GM19438 (cell line): ENCODE data around the gene CDH12.

Experiments
- ATAC-seq: cut with Tn5 transposase; IDR thresholded peaks from one replicate; pipeline ENCODE4 v1.9.1; 2021; ENCODE audit warnings: low read depth; ENCODE audit not compliant: unreplicated experiment

CDH12 gene

DNA sequence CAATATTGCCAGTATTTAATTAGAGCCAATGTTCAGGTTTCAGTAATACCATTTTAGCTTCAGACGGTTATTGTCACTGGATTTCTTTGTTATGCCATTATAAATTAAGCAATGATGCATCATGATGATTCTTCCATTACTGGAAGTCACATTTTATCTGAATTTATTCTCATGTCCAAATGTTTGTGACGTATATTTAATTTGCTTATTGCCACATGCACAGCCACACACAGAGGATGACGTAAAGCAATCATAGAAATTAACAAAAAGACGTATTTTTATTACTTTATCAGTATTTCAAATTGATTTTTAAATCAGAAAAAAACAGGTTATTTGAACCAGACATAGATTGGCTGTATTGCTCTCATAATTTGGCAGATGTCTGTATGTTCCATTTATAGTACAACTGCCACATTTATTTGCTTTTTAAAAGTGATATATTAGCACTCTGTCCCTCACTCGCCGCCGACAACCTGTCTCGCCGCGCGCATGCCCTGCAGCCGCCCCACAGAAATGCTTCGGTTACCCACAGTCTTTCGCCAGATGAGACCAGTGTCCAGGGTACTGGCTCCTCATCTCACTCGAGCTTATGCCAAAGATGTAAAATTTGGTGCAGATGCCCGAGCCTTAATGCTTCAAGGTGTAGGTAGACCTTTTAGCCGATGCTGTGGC is 970.9 kb downstream of the CDH12 start:
- no peak for ATAC-seq

DNA sequence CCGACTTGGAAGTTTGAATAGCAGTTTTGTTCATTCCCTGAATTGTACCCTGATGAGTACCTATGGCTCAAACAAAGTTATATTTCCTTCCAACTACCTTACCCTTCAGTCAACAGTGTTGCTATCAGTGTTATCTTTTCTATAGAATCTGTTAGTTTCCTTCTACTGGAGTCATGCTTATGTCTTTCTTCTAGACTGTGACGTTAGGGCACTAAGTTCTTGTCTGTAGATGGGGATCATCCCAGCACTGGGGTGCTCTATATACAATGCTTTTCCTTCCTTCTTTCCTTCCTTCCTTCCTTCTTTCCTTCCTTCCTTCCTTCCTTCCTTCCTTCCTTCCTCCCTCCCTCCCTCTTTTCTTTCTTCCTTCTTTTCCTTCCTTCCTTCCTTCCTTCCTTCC is 973.0 kb downstream of the CDH12 start:
- no peak for ATAC-seq

DNA sequence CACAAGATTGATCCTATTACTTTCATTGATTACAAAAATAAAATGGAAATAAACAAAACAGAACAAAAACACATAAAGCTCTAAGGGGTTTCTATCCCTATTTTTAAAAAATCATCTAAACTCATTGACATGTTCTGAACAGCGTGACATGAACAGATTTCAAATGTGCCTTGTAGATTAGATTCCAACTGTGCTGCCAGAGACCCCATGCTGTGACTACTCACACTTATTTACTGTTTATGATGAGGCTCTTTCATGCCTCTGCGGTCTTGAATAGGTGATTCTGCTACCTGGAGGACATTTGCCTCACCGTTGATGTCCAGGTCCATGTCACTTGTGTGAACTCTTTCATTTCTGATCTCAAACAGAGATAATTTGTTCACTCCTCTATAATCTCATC is 990.2 kb downstream of the CDH12 start:
- ATAC-seq = no peak

DNA sequence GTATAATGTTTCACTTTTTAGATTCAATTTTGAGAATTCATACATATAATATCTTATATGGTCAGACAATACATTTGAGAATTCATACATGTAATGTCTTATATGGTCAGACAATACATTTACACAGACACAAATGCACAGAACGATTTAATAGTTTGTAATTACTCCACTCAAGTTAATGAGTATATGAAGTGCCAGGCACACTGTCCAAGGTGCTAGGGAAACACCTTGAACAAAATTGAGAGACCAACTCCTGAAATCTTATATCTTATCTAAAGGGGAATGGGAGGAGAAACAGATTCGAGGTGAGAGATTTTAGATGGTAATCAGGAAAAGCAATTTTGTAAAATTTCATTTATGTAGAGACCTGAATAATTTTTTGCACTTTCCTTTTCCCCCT is 994.7 kb downstream of the CDH12 start:
- ATAC-seq = no peak

DNA sequence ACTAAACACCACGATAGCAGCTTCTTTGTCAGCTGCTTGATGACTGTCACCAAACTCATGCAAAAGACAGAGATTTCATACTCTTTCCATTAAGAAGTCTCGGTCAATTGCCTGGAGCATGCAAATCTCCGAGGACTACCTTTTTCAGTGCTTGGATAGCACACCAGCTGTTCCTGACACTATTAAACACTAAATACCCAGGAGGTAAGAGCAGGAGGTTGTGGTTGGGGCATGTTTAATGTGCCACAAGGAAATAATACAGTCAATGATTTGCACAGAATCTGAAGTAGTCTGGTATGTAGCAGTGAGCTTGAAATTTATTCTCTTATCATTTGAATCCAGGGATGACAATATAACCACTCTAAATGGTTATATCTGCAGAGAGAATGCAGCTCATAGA is 996.2 kb downstream of the CDH12 start:
- no peak for ATAC-seq

DNA sequence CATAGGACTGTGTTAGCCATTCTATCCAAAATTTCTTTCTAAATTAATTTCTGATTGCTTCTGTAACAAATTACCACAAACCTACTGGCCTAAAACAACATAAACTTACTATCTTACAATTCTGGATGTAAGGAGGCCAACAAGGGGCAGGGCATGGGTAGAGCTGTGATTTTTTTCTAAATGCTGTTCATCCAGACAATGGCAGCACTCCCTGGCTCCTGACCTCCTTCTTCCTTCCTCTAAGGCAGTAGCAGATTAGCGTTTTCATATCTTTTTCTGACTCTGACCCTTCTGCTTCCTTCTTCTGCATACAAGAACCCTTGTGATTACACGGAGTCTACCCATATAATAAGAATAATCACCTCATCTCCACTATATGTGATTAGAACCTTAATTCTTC is 1005.8 kb downstream of the CDH12 start:
- no peak for ATAC-seq

DNA sequence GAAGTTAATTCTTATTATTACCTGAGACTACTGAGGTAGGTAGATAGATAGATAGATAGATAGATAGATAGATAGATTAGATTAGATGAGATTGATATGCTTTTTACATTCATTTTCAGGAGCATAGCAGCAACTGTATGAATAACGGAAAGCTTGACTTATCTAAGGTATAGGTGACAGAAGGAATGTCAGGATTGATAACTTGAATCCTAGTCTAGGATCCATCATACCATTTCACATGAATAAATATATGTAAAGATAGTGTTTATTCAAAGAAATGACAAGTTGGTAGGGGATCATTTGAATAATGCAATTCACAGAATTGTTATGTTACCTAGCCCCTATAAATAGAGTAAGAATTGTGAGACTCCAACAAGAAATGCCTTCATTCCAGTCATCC is 1008.2 kb downstream of the CDH12 start:
- ATAC-seq = no peak

DNA sequence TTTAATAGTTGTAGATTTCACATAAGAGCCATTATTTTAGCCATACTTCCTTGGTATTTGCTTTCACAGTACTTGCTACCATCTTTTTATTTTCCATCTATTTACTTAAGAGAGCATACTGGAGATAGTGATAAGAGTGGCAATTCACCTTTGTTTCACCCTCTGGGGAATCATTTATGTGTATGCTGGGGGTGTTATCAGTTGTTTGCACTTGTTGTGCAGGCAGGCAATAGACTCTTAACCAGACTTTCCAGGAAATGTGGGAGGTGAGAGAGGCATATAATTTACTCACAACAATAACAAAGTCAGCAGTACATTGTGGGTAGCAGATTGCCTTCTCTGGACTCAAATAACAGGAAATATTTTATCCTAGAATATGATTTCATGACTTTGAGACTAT is 1018.3 kb downstream of the CDH12 start:
- ATAC-seq = no peak

DNA sequence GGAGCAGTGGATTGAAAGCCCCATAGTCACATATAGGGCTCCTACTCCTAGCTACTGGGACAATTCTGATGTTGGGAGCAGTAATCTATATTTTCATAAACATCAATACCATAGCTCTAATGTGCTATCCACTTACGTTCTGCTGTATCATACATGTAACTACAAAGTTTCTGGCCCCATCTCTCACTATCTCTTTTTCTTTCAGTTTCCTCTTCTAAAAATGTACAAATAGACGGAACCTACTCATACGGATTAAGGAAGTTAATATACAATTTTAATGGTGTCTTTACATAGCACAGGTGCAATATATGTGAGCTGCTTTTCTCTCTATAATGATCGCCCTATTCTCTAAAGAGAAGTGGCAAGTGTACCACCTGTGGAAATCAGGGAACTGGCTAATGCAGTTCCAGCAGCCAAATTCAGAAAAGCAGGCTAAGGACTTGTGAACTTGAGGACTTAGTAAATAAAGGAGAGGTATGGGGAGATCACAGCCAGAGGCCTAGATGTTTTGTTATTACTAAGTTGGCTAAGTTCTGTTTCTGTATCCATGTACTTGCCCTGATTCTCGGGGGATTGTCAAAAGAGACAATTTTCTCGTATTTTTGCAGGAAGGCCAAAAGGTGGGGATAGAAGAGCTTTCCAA is 1021.9 kb downstream of the CDH12 start:
- peak; percentile 72 for ATAC-seq

DNA sequence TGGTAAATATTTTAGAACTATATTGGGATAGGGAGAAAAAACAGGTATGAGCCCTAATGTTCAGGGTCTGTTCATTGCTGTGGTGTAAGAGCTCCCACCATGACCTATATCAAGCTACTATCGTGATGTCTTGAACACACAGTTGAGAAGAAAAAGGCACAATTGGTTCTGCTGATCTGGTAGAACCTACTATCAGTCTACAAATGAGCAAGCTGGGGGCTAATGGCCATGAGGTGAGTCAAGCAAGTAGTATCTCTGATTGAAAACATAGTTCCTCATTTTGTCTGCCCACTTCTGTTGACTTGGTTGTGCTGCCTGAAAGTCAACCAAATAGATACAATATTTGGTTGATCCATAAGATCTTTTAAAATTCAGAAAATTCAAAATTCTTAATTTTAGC is 1026.3 kb downstream of the CDH12 start:
- ATAC-seq = no peak

DNA sequence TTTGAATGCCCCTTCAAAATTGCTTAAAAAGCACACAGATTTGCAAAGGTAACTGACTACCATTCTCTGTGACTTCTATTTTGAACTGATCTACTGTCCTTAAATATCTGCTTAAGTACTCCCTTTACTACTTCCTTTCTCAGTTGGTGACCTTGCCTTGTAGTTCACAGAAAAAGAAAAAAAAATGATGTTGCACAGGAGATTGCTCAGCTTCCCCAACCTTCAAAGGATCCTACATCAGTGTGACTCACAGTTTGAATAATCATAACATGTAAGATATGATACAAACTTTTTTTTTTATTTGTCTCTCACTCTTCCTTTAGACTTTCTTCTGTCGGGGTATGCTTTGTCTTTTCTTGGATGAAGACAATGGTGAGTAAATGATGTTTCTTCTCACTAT is 1029.6 kb downstream of the CDH12 start:
- no peak for ATAC-seq

DNA sequence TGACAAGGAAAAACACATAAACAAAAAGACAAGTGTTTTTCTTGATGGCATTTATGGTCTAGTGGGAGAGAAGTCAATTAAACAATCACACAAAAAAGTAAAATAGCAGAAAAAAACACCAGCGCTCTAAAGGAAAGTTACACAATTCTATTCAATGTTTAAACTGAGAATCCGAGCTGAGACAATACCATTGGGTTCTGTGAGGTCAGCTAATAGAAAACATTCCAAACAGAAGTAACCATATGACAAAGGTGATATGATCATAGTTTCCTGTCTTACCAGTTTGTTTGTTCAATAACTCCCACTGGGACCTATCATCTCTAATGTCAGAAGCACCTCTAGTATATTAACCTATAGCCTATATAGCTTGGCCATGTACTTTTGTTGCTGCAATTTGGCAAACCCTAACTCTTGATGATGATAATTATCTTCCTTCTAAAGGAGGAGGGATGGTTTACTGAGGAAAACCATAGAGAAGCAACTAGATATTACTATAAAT is 1030.0 kb downstream of the CDH12 start:
- no peak for ATAC-seq

DNA sequence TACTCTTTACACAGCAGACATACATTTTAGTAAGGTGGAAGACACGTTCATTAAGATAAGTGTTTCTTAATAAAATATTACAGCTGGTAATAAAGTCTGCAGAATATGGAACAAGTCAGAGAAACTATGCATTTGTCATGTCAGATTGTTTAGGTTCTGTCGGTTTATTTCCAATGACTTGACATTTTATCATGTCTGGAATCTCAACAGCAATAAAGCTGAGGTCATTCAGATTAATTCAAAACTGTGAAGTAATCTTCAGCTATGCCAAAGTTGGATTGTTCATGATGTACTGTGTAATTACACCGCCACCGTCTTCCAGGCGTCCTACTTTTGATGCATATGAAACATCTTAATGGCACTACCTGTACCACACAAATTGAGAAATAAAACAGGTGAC is 1032.6 kb downstream of the CDH12 start:
- no peak for ATAC-seq

DNA sequence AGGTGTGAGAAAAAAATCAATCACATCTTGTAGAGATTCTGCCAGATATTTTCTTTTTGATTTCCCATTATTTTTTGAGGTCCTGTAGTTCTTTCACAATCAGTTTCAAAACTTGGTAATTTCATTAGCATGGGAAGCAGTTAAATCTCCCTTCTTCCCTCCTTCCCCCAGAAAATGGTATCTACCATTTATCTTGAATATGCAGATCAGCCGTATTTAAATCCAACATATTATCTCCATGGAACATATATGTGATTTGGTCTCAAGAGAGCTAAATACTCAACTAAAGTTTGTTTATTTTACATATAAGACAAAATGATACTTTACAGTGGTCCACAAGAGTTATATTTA is 1034.8 kb downstream of the CDH12 start:
- ATAC-seq = no peak

DNA sequence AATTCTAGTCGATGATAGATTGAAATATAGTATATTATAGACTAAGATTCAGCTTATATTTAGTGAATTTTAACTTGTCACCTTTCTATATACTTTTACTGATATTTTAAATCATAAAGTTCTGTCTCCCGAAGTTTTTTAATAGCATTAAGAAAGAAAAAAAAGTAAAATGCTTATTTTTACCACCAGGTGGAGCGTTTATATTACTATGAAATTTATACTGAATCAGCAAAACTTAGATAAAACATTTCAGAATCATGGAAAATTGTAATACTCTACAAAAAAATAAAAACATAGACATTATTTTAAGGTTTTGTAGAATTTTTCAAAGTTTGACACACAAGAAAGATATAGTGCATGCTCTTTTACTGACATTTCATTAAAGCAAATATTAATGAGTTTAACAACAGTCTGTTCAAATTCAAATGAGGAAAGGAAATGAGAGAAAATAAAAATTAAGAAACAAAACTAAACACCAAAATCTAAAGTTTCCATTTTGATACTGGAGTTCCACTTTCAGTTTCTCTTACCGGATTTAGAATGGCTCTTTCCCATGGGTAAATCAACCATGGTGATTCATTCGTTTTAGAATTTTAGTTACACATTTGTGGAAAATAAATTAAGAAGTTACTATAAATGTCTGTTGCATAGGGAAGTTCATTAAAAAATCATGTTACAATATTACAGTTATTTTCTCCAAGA is 1035.3 kb downstream of the CDH12 start:
- ATAC-seq = no peak

DNA sequence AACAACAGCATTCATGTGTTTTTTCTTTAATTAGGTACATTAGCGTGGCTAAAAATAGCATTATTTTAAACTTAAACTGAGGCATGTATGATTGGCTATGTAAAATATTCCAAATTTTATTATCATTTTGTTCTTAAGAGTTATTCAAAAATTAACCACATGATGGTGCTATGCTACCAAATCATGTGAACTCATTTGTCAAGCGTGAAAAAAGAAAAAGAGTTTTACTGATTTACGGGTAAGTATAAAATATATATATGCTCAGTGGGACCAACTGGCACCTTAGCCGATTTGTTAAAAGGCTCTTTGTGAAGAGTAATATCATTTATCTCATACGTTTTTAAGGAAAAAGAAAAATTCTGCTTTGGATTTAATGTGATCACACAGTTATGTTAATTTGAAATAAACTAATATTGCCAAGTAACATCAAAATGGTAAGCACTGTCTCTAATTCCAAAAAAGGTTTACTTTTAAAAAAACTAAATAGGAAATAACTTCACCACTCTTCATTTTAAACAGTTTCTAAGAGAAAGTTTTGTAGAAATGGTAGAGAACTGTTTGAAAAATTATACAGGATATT is 1042.3 kb downstream of the CDH12 start:
- ATAC-seq = no peak

DNA sequence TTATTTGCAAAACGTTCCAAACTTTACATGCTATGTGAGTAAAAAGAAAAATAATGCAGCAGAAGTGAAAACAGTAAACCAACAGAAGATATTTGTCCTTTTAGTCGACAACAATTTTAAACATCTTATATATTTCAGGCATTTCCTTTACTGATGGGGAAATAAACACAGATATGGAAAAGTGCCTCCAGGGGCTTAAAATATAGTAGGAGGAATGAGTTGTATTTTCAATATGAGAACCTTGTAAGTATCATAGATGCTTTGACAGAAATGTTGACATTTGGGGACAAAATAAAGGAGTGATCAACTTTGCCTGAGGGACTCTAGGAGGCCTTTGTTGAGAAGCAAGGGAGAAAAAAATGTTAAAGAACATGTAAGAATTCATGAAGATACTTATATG is 1043.5 kb downstream of the CDH12 start:
- no peak for ATAC-seq

DNA sequence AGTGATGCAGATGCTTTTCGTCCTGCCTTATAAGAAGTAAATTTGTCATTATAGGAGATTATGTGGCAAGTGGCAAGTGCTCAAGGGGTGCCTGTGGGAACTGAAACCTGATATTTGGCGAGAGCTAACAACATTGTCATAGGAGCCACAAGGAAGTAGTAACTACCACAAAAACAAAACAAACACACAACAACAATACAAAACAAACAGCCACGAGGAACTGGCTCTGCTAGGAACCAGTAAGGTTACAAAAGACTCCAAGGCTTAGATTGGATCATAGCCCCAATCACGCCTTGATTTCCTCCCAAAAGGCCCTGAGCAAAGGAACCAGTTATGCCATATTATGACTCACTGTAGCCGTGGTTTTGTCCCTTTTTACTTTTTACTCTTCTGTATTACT is 1045.2 kb downstream of the CDH12 start:
- no peak for ATAC-seq

DNA sequence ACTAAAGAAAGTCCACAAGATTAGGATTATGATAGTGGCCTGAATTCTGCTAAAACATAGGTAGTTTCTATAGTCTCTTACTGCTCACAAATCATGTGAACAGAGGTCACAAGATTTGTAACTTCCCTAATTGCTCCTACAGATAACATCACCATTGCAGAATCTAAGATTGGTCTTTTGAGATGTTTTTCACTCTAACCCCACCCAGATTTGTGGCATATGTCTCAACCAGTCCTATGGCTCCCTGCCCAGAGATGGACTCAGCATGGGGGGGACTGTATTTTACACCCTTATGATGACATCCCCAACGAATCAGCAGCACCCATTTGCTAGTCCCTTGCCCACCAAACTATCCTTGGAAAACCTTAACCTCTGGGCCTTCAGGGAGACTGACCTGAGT is 1046.2 kb downstream of the CDH12 start:
- ATAC-seq = no peak

DNA sequence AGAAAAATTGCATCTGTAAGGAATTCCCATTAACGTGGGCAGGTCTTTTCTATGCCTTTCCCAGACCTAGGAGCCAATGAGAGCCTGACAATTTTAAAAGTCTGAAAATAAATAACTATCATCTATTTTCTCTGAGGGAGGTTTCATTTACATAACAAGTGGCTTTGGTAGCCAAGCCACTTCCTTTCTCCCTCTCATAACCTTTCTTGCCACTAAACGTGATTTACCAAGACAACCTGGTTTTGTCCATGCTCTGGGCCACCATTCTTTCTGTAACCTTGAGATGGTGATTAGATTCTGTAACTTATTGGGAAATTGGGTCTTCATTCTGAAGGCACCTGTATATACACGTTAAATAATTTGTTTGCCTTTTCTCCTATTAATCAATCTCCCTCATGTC is 1046.9 kb downstream of the CDH12 start:
- no peak for ATAC-seq

DNA sequence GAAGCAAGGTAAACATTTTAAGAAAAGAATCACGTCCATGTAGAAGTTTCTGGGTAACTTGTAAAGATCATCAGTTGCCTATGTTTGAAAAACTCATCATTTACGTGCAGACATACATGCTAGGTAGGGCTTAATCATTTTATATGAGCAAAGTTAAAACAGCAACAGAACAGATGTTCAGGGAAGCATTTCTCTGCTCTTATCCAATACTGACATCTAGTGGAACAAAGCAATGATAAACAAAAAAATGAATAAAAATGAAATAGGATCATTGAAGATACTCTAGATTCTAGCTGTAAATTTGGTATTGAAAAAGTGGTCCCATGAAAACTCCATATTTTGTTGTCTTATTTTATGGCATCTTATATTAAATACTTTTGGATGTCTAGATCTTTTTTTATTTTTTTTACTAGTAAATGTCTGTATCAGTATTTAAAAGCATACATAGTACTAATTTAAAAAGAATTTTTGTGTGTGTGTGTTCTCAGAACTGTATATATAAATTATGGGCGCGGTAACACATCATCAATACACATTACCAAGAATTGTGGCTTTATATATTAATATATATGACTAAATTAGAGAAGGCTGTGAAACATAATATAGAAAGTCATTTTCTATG is 1050.2 kb downstream of the CDH12 start:
- no peak for ATAC-seq
